Panc1 (cell line): ENCODE data around the gene CKLF. TPM values are rescaled to one million over a fixed set of nuclear protein-coding genes. Genes with fewer than 3 reads are reported as not detected.

Experiments
- ATAC-seq: fragments of 200-7000 bp; cut with Tn5 transposase; 2 replicates; pipeline ENCODE4 v1.9.1; 2020; ENCODE audit warnings: mild to moderate bottlenecking, moderate library complexity
- BruUV-seq: library from RNA; stranded (reverse); fragments of 400-500 nt; replicated peaks from 2 replicates; lab custom pipeline; 2021; lab: Mats Ljungman, UMichigan
- CTCF ChIA-PET: fragments of 300-600 bp; sonication (Branson Sonifier 250); formaldehyde crosslinking; loops from one replicate; lab custom pipeline; 2022; ENCODE audit warnings: antibody characterized with exemption; lab: Charles Lee
- POLR2A ChIA-PET: fragments of 300-600 bp; sonication (Branson Sonifier 250); formaldehyde crosslinking; loops from one replicate; lab custom pipeline; 2022; ENCODE audit warnings: antibody characterized with exemption; lab: Charles Lee
- DNase-seq: peaks from one replicate; pipeline ENCODE4 v3.0.0-alpha.2; 2010; ENCODE audit warnings: low read depth, low spot score
- H3K27ac ChIP-seq: 2 replicates; pipeline ENCODE4 v1.5.1; 2011; ENCODE audit warnings: mild to moderate bottlenecking, low read length, inconsistent platforms
- H3K27me3 ChIP-seq: fragments of 200-500 bp; sonication (Bioruptor generic); 2 replicates; pipeline ENCODE4 v1.6.0; 2014; ENCODE audit warnings: low read length, inconsistent platforms; ENCODE audit not compliant: control insufficient read depth, insufficient read depth
- H3K36me3 ChIP-seq: fragments of 200-500 bp; sonication (Bioruptor generic); 2 replicates; pipeline ENCODE4 v1.5.1; 2014; ENCODE audit warnings: inconsistent platforms, mild to moderate bottlenecking, low read length, moderate library complexity; ENCODE audit not compliant: control insufficient read depth, insufficient read depth
- H3K4me1 ChIP-seq: 2 replicates; pipeline ENCODE4 v1.5.1; 2011; ENCODE audit warnings: inconsistent platforms, mild to moderate bottlenecking, low read length, moderate library complexity; ENCODE audit not compliant: control insufficient read depth, insufficient read depth
- H3K4me3 ChIP-seq, 2 experiments: 2 replicates each; pipeline ENCODE4 v1.5.1; 2011 to 2012; ENCODE audit warnings: low read depth in 2 of 2, low read length in 2 of 2, mild to moderate bottlenecking in 2 of 2, inconsistent platforms in 1 of 2, moderate library complexity in 1 of 2
- H3K9me3 ChIP-seq: fragments of 200-500 bp; sonication (Bioruptor generic); 2 replicates; pipeline ENCODE4 v1.5.1; 2014; ENCODE audit warnings: low read depth, mild to moderate bottlenecking, inconsistent platforms, low read length, moderate library complexity; ENCODE audit not compliant: control insufficient read depth, insufficient read depth
- CTCF ChIP-seq: fragments of 450-650 bp; IDR thresholded peaks from 2 replicates; pipeline ENCODE4 v1.5.1; 2017; ENCODE audit warnings: mild to moderate bottlenecking
- POLR2AphosphoS5 ChIP-seq: IDR thresholded peaks from 2 replicates; pipeline ENCODE4 v1.6.1; 2012; ENCODE audit warnings: mild to moderate bottlenecking, low read depth, low read length, moderate library complexity
- REST ChIP-seq, 2 experiments: IDR thresholded peaks; 2 replicates each; pipeline ENCODE4 v1.6.1; 2011 to 2012; ENCODE audit warnings: low read depth in 2 of 2, control low read depth in 1 of 2, low read length in 1 of 2, mild to moderate bottlenecking in 1 of 2, moderate library complexity in 1 of 2; ENCODE audit not compliant: insufficient read depth in 1 of 2
- SIN3A ChIP-seq: IDR thresholded peaks from 2 replicates; pipeline ENCODE4 v1.6.1; 2012; ENCODE audit warnings: low read depth, mild to moderate bottlenecking, low read length, moderate library complexity, borderline replicate concordance; ENCODE audit not compliant: insufficient read depth
- TCF7L2 ChIP-seq: IDR thresholded peaks from 2 replicates; pipeline ENCODE4 v1.6.1; 2011; ENCODE audit warnings: mild to moderate bottlenecking, low read depth, low read length, inconsistent platforms
- in situ Hi-C: cut with HindIII; loops from 2 replicates; pipeline ENCODE4 v1.10.0; 2016; ENCODE audit warnings: low sequenced_read_pairs, low pct_unique_long_range_greater_than_20kb
- intact Hi-C: fragments of 100-400 bp; cut with micrococcal nuclease; formaldehyde crosslinking; loops from one replicate; pipeline ENCODE4 v1.10.0; 2022; ENCODE audit not compliant: unreplicated experiment
- total RNA-seq: library from RNA; stranded (reverse); gene quantifications from one replicate; pipeline ENCODE4 v1.2.1, GENCODE V29; 2021; ENCODE audit not compliant: unreplicated experiment

The CKLF gene
- total RNA-seq, 1 experiment from 2014 or later: 88.1 TPM

GRCh38 chr16:66503612-66504011, 48.8 kb upstream of the CKLF start:
- Histone ChIP-seq H3K9me3 (no peaks in the 10 kb centered on the region), H3K27ac (no peak overlapping the region), H3K27me3 (no peaks in the 10 kb centered on the region), H3K4me1 (no peaks in the 10 kb centered on the region), H3K36me3 (no peaks in the 10 kb centered on the region), H3K4me3 (no peak overlapping the region)
- ATAC-seq (no peak), DNase-seq (no peak)
- intact Hi-C loops: no loop called here
- no peak for TF ChIP-seq CTCF
- no peak for TF ChIP-seq SIN3A
- no peak for TF ChIP-seq REST (IDR thresholded peaks at IDR 0.05; ENCODE audit: insufficient read depth in 1 of 2, low read depth in 2 of 2, low read length in 1 of 2)
- no peak for TF ChIP-seq TCF7L2
- no peak for TF ChIP-seq POLR2AphosphoS5
- ChIA-PET POLR2A (no interaction called here), CTCF (no interaction called here)
- no TSS peak for BruUV-seq
- in situ Hi-C loops: no loop called here

GRCh38 chr16:66507731-66508239, 44.6 kb upstream of the CKLF start:
- POLR2A ChIA-PET: no interaction called here

More at GRCh38 chr16:66507731-66508239, 44.6 kb upstream of the CKLF start:
- in situ Hi-C loops (no loop called here), intact Hi-C loops (no loop called here)
- no peak overlapping the region for H3K27ac ChIP-seq
- no peak overlapping the region for H3K4me3 ChIP-seq
- CTCF ChIA-PET: no interaction called here
- no peak for TF ChIP-seq CTCF
- TF ChIP-seq REST (IDR thresholded peaks at IDR 0.05; ENCODE audit: insufficient read depth in 1 of 2, low read depth in 2 of 2, low read length in 1 of 2): no peak
- no peak for TF ChIP-seq SIN3A
- TF ChIP-seq POLR2AphosphoS5: no peak
- no peak for TF ChIP-seq TCF7L2
- no TSS peak for BruUV-seq
- DNase-seq: no peak
- ATAC-seq: no peak
- no peaks in the 10 kb centered on the region for H3K27me3 ChIP-seq
- H3K9me3 ChIP-seq: no peaks in the 10 kb centered on the region
- no peaks in the 10 kb centered on the region for H3K36me3 ChIP-seq
- peaks cover 20% of the 10 kb centered on the region for H3K4me1 ChIP-seq
